K562 (cell line): ENCODE measurements around the gene WDR83. TPM values are rescaled to one million over a fixed set of nuclear protein-coding genes. Genes with fewer than 3 reads are reported as not detected.

Source experiments
- ATF1 ChIP-seq, 2 experiments: fragments of 450-650 bp in 1 of 2; IDR thresholded peaks; 2 replicates each; pipeline ENCODE4 v1.6.1; 2016; ENCODE audit warnings: missing compliant biosample characterization in 1 of 2, missing genetic modification characterization in 1 of 2
- CBX1 ChIP-seq: sonication (generic); IDR thresholded peaks from 2 replicates; pipeline ENCODE4 v1.6.1; 2016; ENCODE audit warnings: antibody characterized with exemption, low read depth, mild to moderate bottlenecking
- CTBP1 ChIP-seq: fragments of 450-650 bp; IDR thresholded peaks from 2 replicates; pipeline ENCODE4 v1.6.1; 2016; ENCODE audit warnings: borderline replicate concordance
- CXXC5 ChIP-seq: fragments of 250-450 bp; sonication (Bioruptor Pico); IDR thresholded peaks from 2 replicates; pipeline ENCODE4 v1.8.0; 2022; ENCODE audit warnings: inconsistent platforms, mild to moderate bottlenecking, moderate library complexity
- EGR1 ChIP-seq: fragments of 450-650 bp; conservative IDR thresholded peaks from 2 replicates; pipeline ENCODE4 v1.6.1; 2017; ENCODE audit warnings: mild to moderate bottlenecking
- KHSRP ChIP-seq: fragments of 450-650 bp; IDR thresholded peaks from 2 replicates; pipeline ENCODE4 v1.6.1; 2017
- L3MBTL2 ChIP-seq: fragments of 450-650 bp; IDR thresholded peaks from 2 replicates; pipeline ENCODE4 v1.6.1; 2016; ENCODE audit warnings: mild to moderate bottlenecking, moderate library complexity
- NFYB ChIP-seq: IDR thresholded peaks from 2 replicates; pipeline ENCODE4 v1.6.1; 2011; ENCODE audit warnings: mild to moderate bottlenecking, moderate library complexity; ENCODE audit not compliant: insufficient read length; ENCODE audit errors: extremely low read depth
- NR2F6 ChIP-seq: fragments of 450-650 bp; formaldehyde crosslinking; IDR thresholded peaks from 2 replicates; pipeline ENCODE4 v1.4.0; 2020; ENCODE audit warnings: mild to moderate bottlenecking
- POLR2A ChIP-seq: fragments of 450-650 bp; conservative IDR thresholded peaks from 2 replicates; pipeline ENCODE4 v1.6.1; 2016
- POLR2AphosphoS5 ChIP-seq: IDR thresholded peaks from 2 replicates; pipeline ENCODE4 v1.6.1; 2011; ENCODE audit warnings: mild to moderate bottlenecking, low read depth, low read length, moderate library complexity; ENCODE audit not compliant: control insufficient read depth, insufficient read depth
- POLR2G ChIP-seq: fragments of 200-400 bp; formaldehyde crosslinking; IDR thresholded peaks from 2 replicates; pipeline ENCODE4 v1.6.1; 2017; ENCODE audit warnings: low read depth, mild to moderate bottlenecking, antibody characterized with exemption, low read length, moderate library complexity
- SAP30 ChIP-seq: fragments of 200-600 bp; sonication (generic); IDR thresholded peaks from 2 replicates; pipeline ENCODE4 v1.6.1; 2012; ENCODE audit warnings: borderline replicate concordance, low read depth, mild to moderate bottlenecking, moderate library complexity, low read length, control low read depth, inconsistent platforms; ENCODE audit not compliant: insufficient read depth, poor library complexity, severe bottlenecking
- SIN3A ChIP-seq, 2 experiments: fragments of 150-350 bp in 1 of 2; IDR thresholded peaks; 2 replicates each; pipeline ENCODE4 v1.6.1; 2011 to 2016; ENCODE audit warnings: borderline replicate concordance in 2 of 2, low read depth in 2 of 2, low read length in 2 of 2, mild to moderate bottlenecking in 2 of 2, moderate library complexity in 2 of 2; ENCODE audit not compliant: control insufficient read depth in 1 of 2
- SUPT5H ChIP-seq: fragments of 450-650 bp; IDR thresholded peaks from 2 replicates; pipeline ENCODE4 v1.6.1; 2016
- ZBTB7A ChIP-seq: IDR thresholded peaks from 2 replicates; pipeline ENCODE4 v1.6.1; 2011; ENCODE audit warnings: low read depth, mild to moderate bottlenecking, low read length, moderate library complexity, borderline replicate concordance; ENCODE audit not compliant: control insufficient read depth
- ZNF12 ChIP-seq: sonication (generic); formaldehyde crosslinking; IDR thresholded peaks from 2 replicates; pipeline ENCODE4 v1.4.0; 2020; ENCODE audit warnings: mild to moderate bottlenecking, missing genetic modification reagents
- ZNF121 ChIP-seq: sonication (generic); formaldehyde crosslinking; conservative IDR thresholded peaks from 2 replicates; pipeline ENCODE4 v1.8.0; 2022; ENCODE audit warnings: missing genetic modification reagents
- ZNF436 ChIP-seq: fragments of 250-450, 450-650 bp; sonication (Bioruptor Pico); formaldehyde crosslinking; IDR thresholded peaks from 2 replicates; pipeline ENCODE4 v1.7.0; 2020; ENCODE audit warnings: mild to moderate bottlenecking
- ZNF551 ChIP-seq: fragments of 250-450 bp; sonication (Bioruptor Pico); IDR thresholded peaks from 2 replicates; pipeline ENCODE4 v1.5.0; 2021; ENCODE audit warnings: mild to moderate bottlenecking, moderate library complexity
- ZNF740 ChIP-seq, 3 experiments: fragments of 200-800 bp in 1 of 3; sonication (Bioruptor generic) in 1 of 3; sonication (generic) in 1 of 3; formaldehyde crosslinking in 1 of 3; IDR thresholded peaks; 2 replicates each; pipeline versions ENCODE4 v1.6.1 to v1.8.0; 2016 to 2022; ENCODE audit warnings: mild to moderate bottlenecking in 2 of 3, missing compliant biosample characterization in 2 of 3, missing genetic modification characterization in 2 of 3, missing genetic modification reagents in 1 of 3
- ZNF764 ChIP-seq: fragments of 250-450 bp; sonication (Bioruptor Pico); IDR thresholded peaks from 2 replicates; pipeline ENCODE4 v1.4.0; 2020; ENCODE audit warnings: low read depth, mild to moderate bottlenecking, moderate library complexity
- polyA plus RNA-seq, 8 experiments: library from polyadenylated mRNA; depleted of rRNA in 4 of 8; stranded (reverse) in 5 of 8; unstranded in 3 of 8; fragments of >200 nt; fragmentation: Nextera tagmentation in 2 of 8; fragmentation: Illumina TruSeq in 1 of 8; extraction: Ambion mirVana in 2 of 8; extraction: Trizol in 1 of 8; gene quantifications; 2 replicates each; pipeline versions ENCODE4 v1.2.1 to v1.2.3, GENCODE V29; 2011 to 2014; ENCODE audit warnings: inconsistent platforms in 1 of 8, missing spikeins in 1 of 8
- total RNA-seq, 7 experiments: library from RNA; depleted of rRNA in 6 of 7; stranded (reverse); fragments of >200 nt in 6 of 7; fragmentation: Illumina TruSeq in 2 of 7; extraction: Trizol in 2 of 7; gene quantifications; 2 replicates each; pipeline versions ENCODE4 v1.2.1 to v1.2.3, GENCODE V29; 2011 to 2021; ENCODE audit warnings: low replicate concordance in 1 of 7
- TF ChIP-seq, protein P1 (sequence below): fragments of 450-650 bp; formaldehyde crosslinking; conservative IDR thresholded peaks from 2 replicates; pipeline ENCODE4 v1.4.0; 2022; ENCODE audit warnings: mild to moderate bottlenecking, missing genetic modification characterization
- TF ChIP-seq, protein P2 (sequence below), 2 experiments: fragments of 450-650 bp; conservative IDR thresholded peaks; 2 replicates each; pipeline ENCODE4 v1.6.1; 2017; ENCODE audit warnings: mild to moderate bottlenecking in 2 of 2, moderate library complexity in 2 of 2

Gene WDR83
- total and polyA plus RNA-seq, 9 of the 15 experiments (the other 6 are each of a cell fraction or from before 2014, with no cell fraction given) = 0.52 to 21.3 (median 4.2) TPM

DNA sequence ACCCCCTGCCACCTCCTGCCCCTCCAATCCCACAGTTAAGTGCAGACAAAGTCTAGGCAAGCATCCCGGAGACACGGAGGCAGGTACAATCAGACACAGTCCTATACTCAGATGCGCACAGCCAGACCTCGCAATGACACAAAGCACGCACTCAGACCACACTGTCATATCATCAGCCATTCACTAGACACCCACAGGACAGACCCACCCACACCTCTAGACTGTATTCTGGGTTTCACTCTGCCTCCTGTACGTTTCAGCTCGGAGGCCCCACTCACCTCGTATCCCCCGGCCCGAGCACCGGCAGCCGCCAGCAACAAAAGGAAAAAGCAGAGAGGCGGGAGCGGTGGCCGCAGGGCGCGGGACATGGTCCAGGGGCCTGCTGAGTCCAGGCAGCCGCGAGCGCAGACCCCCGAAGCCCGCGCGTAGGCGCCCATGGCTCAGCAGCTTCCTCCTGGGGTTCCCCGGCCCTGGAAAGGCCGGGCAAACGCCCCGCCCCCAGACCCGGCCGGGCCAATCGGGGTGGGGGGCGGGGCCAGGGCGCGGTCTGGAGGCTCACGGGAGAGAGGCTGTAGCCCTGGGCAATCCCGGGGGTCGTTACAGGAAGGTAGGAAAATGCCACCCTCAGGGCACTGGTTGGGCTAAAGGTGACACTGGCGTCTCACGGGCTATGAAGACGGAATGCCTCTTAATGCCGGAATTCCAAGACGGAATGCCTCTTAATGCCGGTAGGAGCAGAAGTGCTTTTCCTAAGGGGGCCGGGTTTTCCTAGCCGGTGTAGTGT is at the start of gene WDR83, which contains the start of gene MAN2B1 (continued):
- TF ChIP-seq, protein P1, sequence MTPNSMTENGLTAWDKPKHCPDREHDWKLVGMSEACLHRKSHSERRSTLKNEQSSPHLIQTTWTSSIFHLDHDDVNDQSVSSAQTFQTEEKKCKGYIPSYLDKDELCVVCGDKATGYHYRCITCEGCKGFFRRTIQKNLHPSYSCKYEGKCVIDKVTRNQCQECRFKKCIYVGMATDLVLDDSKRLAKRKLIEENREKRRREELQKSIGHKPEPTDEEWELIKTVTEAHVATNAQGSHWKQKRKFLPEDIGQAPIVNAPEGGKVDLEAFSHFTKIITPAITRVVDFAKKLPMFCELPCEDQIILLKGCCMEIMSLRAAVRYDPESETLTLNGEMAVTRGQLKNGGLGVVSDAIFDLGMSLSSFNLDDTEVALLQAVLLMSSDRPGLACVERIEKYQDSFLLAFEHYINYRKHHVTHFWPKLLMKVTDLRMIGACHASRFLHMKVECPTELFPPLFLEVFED (CRISPR knock-in tag) = no peak
- 0 out of 2 replicates have a peak, but pooled peaks have one; percentile 33 for TF ChIP-seq CXXC5
- TF ChIP-seq POLR2A = peak; percentile 55; the same call in 1 of the 2 replicates
- no peak for TF ChIP-seq KHSRP
- no peak for TF ChIP-seq ATF1 (CRISPR knock-in tag; IDR thresholded peaks at IDR 0.05)
- 0 out of 2 replicates have a peak, but pooled peaks have one; percentile 15 for TF ChIP-seq ATF1 (tag; IDR thresholded peaks at IDR 0.05)
- TF ChIP-seq CTBP1 = 0 out of 2 replicates have a peak, but pooled peaks have one; percentile 20
- TF ChIP-seq NFYB = peak; percentile 47
- no peak for TF ChIP-seq ZNF740 (CRISPR knock-in tag; IDR thresholded peaks at IDR 0.05)
- TF ChIP-seq ZNF740 (tag; IDR thresholded peaks at IDR 0.05) = no peak
- TF ChIP-seq ZBTB7A = peak; percentile 41; the same call in 1 of the 2 replicates
- peak; percentile 85 for TF ChIP-seq POLR2G
- no peak for TF ChIP-seq ZNF764 (CRISPR knock-in tag)
- peak; percentile 48 for TF ChIP-seq SAP30
- TF ChIP-seq ZNF436 (CRISPR knock-in tag) = 0 out of 2 replicates have a peak, but pooled peaks have one; percentile 20
- TF ChIP-seq SUPT5H = peak; percentile 44; the same call in 1 of the 2 replicates
- TF ChIP-seq ZNF121 (CRISPR knock-in tag) = no peak
- TF ChIP-seq NR2F6 = no peak
- peak; percentile 44; the same call in 1 of the 2 replicates for TF ChIP-seq EGR1
- 0 out of 2 replicates have a peak, but pooled peaks have one; percentile 6 for TF ChIP-seq CBX1
- TF ChIP-seq, protein P2, sequence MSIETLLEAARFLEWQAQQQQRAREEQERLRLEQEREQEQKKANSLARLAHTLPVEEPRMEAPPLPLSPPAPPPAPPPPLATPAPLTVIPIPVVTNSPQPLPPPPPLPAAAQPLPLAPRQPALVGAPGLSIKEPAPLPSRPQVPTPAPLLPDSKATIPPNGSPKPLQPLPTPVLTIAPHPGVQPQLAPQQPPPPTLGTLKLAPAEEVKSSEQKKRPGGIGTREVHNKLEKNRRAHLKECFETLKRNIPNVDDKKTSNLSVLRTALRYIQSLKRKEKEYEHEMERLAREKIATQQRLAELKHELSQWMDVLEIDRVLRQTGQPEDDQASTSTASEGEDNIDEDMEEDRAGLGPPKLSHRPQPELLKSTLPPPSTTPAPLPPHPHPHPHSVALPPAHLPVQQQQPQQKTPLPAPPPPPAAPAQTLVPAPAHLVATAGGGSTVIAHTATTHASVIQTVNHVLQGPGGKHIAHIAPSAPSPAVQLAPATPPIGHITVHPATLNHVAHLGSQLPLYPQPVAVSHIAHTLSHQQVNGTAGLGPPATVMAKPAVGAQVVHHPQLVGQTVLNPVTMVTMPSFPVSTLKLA (conservative IDR thresholded peaks at IDR 0.05) = peak in 1 of 2 experiments; percentile 47; a peak in 1 of 4 replicates
- TF ChIP-seq ZNF551 (CRISPR knock-in tag) = no peak
- no peak for TF ChIP-seq ZNF12 (CRISPR knock-in tag)
- TF ChIP-seq SIN3A (IDR thresholded peaks at IDR 0.05; ENCODE audit: borderline replicate concordance in 2 of 2, control insufficient read depth in 1 of 2, low read depth in 2 of 2, low read length in 2 of 2) = peak in 1 of 2 experiments; percentile 51; a peak in 2 of 4 replicates
- no peak for TF ChIP-seq POLR2AphosphoS5
- TF ChIP-seq L3MBTL2 = peak; percentile 33; the same call in 1 of the 2 replicates
